OCI-LY1 (cell line): ENCODE results near the gene PCNX3.

Experiments
- H2AFZ ChIP-seq: fragments of 200-600 bp; sonication (generic), shearing (Covaris generic); 2 replicates; pipeline ENCODE4 v1.6.0; 2014; ENCODE audit warnings: antibody characterized with exemption, mild to moderate bottlenecking, low read length
- H3F3A ChIP-seq: fragments of 200-600 bp; sonication (generic), shearing (Covaris generic); 2 replicates; pipeline ENCODE4 v1.6.0; 2014; ENCODE audit warnings: mild to moderate bottlenecking, antibody characterized with exemption, low read length, moderate library complexity; ENCODE audit not compliant: insufficient read depth
- H3K27ac ChIP-seq: fragments of 200-600 bp; sonication (generic); 2 replicates; pipeline ENCODE4 v1.5.1; 2014; ENCODE audit warnings: low read length, mixed run types, mild to moderate bottlenecking, low read depth; ENCODE audit not compliant: poor library complexity, severe bottlenecking
- H3K27me3 ChIP-seq: fragments of 200-600 bp; sonication (generic); 2 replicates; pipeline ENCODE4 v1.6.0; 2014; ENCODE audit warnings: antibody characterized with exemption, mild to moderate bottlenecking, low read length, moderate library complexity; ENCODE audit not compliant: insufficient read depth
- H3K36me3 ChIP-seq: fragments of 200-600 bp; sonication (generic); 2 replicates; pipeline ENCODE4 v1.6.1; 2014; ENCODE audit warnings: mild to moderate bottlenecking, antibody characterized with exemption, low read length, moderate library complexity, mixed read lengths; ENCODE audit not compliant: insufficient read depth
- H3K4me1 ChIP-seq: fragments of 200-600 bp; sonication (generic); 2 replicates; pipeline ENCODE4 v1.5.1; 2014; ENCODE audit warnings: mild to moderate bottlenecking, low read length, moderate library complexity; ENCODE audit not compliant: insufficient read depth, severe bottlenecking
- H3K4me2 ChIP-seq: fragments of 200-600 bp; sonication (generic), shearing (Covaris generic); 2 replicates; pipeline ENCODE4 v1.6.1; 2014; ENCODE audit warnings: low read length
- H3K4me3 ChIP-seq: fragments of 200-600 bp; sonication (generic); 2 replicates; pipeline ENCODE4 v1.5.1; 2014; ENCODE audit warnings: low read length, low read depth, mild to moderate bottlenecking, mixed read lengths; ENCODE audit not compliant: poor library complexity, severe bottlenecking
- H3K79me2 ChIP-seq: fragments of 200-600 bp; shearing (Covaris generic); 2 replicates; pipeline ENCODE4 v1.6.1; 2016; ENCODE audit warnings: mixed run types, low read length, mixed read lengths; ENCODE audit not compliant: insufficient read depth
- H3K9ac ChIP-seq: fragments of 200-600 bp; sonication (generic), shearing (Covaris generic); 2 replicates; pipeline ENCODE4 v1.6.1; 2014; ENCODE audit warnings: mild to moderate bottlenecking, low read length, mixed read lengths
- H3K9me2 ChIP-seq: fragments of 200-600 bp; sonication (generic), shearing (Covaris generic); 2 replicates; pipeline ENCODE4 v1.6.1; 2014; ENCODE audit warnings: low read depth, mild to moderate bottlenecking, low read length, mixed read lengths
- H3K9me3 ChIP-seq: fragments of 200-600 bp; shearing (Covaris generic); 2 replicates; pipeline ENCODE4 v1.6.1; 2014; ENCODE audit warnings: low read length, mixed read lengths
- H4K20me1 ChIP-seq: fragments of 200-600 bp; sonication (generic), shearing (Covaris generic); 2 replicates; pipeline ENCODE4 v1.6.0; 2016; ENCODE audit warnings: mild to moderate bottlenecking, low read length; ENCODE audit not compliant: insufficient read depth
- EZH2 ChIP-seq: fragments of 200-600 bp; sonication (generic), shearing (Covaris generic); IDR thresholded peaks from 2 replicates; pipeline ENCODE4 v1.8.0; 2017; ENCODE audit warnings: borderline replicate concordance, mixed run types, mild to moderate bottlenecking, antibody characterized with exemption, low read length, moderate library complexity, mixed read lengths
- TF ChIP-seq, protein P1 (sequence below): fragments of 200-600 bp; sonication (generic), shearing (Covaris generic); IDR thresholded peaks from 2 replicates; pipeline ENCODE4 v1.5.1; 2017; ENCODE audit warnings: mild to moderate bottlenecking, antibody characterized with exemption, low read length, moderate library complexity, mixed read lengths

Gene PCNX3

GRCh38 chr11:65573391-65574079 lies 42.0 kb upstream of the PCNX3 start:
- Histone ChIP-seq H3K36me3 (peaks cover 4% of the 10 kb centered on the region; the same call in 1 of the 2 replicates), H3K4me3 (peak overlapping the region; percentile 83), H3K4me1 (peaks cover 58% of the 10 kb centered on the region), H3K9me2 (no peaks in the 10 kb centered on the region), H2AFZ (no peak overlapping the region), H3K9me3 (no peaks in the 10 kb centered on the region), H3K79me2 (no peaks in the 10 kb centered on the region), H3K4me2 (peak overlapping the region; percentile 80), H3F3A (no peaks in the 10 kb centered on the region; the same call in 1 of the 2 replicates), H3K27me3 (0 out of 2 replicates have a peak, but pooled peaks cover 5% of the 10 kb centered on the region), H3K27ac (peak overlapping the region; percentile 58), H4K20me1 (no peaks in the 10 kb centered on the region), H3K9ac (peak overlapping the region; percentile 58; the same call in 1 of the 2 replicates)
- TF ChIP-seq, protein P1, sequence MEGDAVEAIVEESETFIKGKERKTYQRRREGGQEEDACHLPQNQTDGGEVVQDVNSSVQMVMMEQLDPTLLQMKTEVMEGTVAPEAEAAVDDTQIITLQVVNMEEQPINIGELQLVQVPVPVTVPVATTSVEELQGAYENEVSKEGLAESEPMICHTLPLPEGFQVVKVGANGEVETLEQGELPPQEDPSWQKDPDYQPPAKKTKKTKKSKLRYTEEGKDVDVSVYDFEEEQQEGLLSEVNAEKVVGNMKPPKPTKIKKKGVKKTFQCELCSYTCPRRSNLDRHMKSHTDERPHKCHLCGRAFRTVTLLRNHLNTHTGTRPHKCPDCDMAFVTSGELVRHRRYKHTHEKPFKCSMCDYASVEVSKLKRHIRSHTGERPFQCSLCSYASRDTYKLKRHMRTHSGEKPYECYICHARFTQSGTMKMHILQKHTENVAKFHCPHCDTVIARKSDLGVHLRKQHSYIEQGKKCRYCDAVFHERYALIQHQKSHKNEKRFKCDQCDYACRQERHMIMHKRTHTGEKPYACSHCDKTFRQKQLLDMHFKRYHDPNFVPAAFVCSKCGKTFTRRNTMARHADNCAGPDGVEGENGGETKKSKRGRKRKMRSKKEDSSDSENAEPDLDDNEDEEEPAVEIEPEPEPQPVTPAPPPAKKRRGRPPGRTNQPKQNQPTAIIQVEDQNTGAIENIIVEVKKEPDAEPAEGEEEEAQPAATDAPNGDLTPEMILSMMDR, result no peak
- TF ChIP-seq EZH2, result no peak

GRCh38 chr11:65574109-65574810 lies 41.3 kb upstream of the PCNX3 start:
- Histone ChIP-seq H3K79me2 (no peaks in the 10 kb centered on the region), H3F3A (no peaks in the 10 kb centered on the region; the same call in 1 of the 2 replicates), H3K27ac (peak overlapping the region; percentile 58), H4K20me1 (no peaks in the 10 kb centered on the region), H3K4me2 (peak overlapping the region; percentile 84), H3K9me2 (no peaks in the 10 kb centered on the region), H3K4me1 (peaks cover 51% of the 10 kb centered on the region), H3K9ac (peak overlapping the region; percentile 59), H3K4me3 (peak overlapping the region; percentile 83), H3K27me3 (0 out of 2 replicates have a peak, but pooled peaks cover 5% of the 10 kb centered on the region), H3K36me3 (no peaks in the 10 kb centered on the region; the same call in 1 of the 2 replicates), H2AFZ (no peak overlapping the region), H3K9me3 (no peaks in the 10 kb centered on the region)
- TF ChIP-seq, protein P1, result peak; percentile 55
- no peak for TF ChIP-seq EZH2

DNA sequence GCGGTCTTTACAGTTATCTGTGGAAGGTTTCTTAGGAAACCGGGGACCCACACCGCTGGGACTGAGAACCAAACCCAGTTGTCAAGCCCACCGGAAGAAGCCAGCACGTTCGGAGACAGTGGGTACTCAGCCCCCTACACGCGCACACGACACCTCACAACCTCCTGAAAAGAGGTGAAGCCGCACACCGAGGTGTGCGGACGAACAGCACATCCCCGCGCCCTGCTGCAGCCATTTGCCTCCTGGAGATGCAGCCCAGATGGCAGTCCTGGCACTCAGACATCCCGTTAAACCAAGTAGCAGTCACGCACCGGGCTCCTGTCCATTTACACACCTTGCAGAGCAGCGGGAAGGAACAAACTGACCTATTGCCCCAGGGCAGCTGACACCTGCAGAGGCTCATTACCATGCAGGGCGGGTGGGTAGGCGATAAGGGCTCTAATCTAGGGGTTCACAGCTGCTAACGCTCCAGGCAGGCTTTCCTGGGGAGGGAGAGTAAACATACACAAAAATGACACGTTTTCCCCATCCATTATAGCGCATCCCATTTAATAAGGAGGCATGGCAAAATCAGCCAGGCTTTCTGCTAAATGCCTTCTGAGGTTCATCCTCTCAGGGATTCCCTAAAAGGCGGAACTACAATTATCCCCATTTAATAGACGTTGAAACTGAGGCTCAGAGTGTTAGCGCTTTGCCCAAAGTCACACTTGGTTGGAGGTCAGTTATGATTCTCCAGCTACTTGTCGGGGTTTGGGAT lies 40.6 kb upstream of the PCNX3 start:
- TF ChIP-seq, protein P1, result no peak
- no peak for TF ChIP-seq EZH2
- H3K27me3 ChIP-seq, result 0 out of 2 replicates have a peak, but pooled peaks cover 5% of the 10 kb centered on the region
- no peaks in the 10 kb centered on the region for H3K9me2 ChIP-seq
- peak overlapping the region; percentile 84 for H3K4me2 ChIP-seq
- H3K9me3 ChIP-seq, result no peaks in the 10 kb centered on the region
- H3K36me3 ChIP-seq, result no peaks in the 10 kb centered on the region; the same call in 1 of the 2 replicates
- no peaks in the 10 kb centered on the region; the same call in 1 of the 2 replicates for H3F3A ChIP-seq
- peak overlapping the region; percentile 35 for H3K27ac ChIP-seq
- H4K20me1 ChIP-seq, result no peaks in the 10 kb centered on the region
- H3K9ac ChIP-seq, result peak overlapping the region; percentile 59
- no peak overlapping the region for H2AFZ ChIP-seq
- H3K4me1 ChIP-seq, result peaks cover 49% of the 10 kb centered on the region
- H3K79me2 ChIP-seq, result no peaks in the 10 kb centered on the region
- H3K4me3 ChIP-seq, result peak overlapping the region; percentile 83
